NCI-H128 (cell line): ENCODE measurements around the gene MPP2.
"Not testable (repeated sequence)": the region's sequence is repeated elsewhere in the genome, so short reads cannot be mapped to it uniquely, and the experiment has no call there.

ENCODE experiments used
- DNase-seq: peaks from one replicate; lab custom pipeline; 2025; ENCODE audit not compliant: unreplicated experiment; lab: John Stamatoyannopoulos, UW

Gene MPP2

DNA sequence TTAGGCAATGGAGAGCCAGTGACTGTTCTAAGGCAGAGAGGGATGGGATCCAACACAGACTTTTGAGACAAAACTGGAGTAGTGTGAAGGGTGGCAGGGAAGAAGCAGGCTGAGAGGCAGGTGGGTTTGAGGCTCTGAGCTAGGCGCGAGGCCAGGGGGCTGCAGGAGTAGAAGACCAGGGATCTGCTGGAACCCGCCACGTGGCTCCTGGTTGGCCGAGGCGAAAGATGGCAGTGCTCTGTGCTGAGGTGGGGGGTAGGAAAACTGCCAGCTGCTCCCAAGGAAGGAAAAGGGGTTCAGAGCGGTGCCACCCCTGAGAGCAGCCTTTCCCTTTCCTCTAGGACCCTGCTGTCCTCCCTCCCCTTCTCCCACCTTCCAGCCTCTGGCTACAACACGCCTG is 54.8 kb downstream of the MPP2 start:
- no peak for DNase-seq

DNA sequence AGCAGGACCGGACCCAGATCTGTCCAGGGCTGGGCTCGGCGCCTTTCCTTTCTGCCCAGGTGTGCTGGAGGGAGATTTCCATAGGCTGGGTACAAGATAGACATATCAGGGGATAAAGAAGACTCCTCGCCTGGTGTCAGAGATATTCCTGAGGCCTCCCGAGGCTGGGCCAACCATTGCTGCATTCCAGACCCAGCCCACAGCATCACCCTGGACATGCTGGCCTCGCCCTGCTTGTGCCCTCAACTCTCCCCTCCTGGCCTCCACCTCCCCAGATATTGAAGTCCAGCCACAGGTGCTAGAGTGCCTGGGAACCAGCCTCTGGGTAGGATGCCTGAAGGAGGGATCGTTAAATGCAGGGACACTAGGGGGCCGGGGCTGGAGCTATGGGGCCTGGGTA is 58.2 kb downstream of the MPP2 start:
- no peak for DNase-seq

DNA sequence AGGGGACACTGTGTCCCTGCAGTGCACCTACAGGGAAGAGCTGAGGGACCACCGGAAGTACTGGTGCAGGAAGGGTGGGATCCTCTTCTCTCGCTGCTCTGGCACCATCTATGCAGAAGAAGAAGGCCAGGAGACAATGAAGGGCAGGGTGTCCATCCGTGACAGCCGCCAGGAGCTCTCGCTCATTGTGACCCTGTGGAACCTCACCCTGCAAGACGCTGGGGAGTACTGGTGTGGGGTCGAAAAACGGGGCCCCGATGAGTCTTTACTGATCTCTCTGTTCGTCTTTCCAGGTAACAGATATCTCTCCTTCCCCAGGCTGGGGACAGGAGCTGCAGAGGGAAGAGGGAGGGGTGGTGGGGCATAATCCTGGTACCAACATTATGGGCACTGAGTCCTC is 58.7 kb downstream of the MPP2 start:
- DNase-seq, result no peak

- no peak for DNase-seq
Observed at GRCh38 chr17:43846963-43847371, 60.4 kb downstream of the MPP2 start, which contains the start of gene CD300LG. Gene CD300LG, plus strand, starts transcription at chr17:43847176. Its CDS starts 41 bp downstream, at chr17:43847217.

DNA sequence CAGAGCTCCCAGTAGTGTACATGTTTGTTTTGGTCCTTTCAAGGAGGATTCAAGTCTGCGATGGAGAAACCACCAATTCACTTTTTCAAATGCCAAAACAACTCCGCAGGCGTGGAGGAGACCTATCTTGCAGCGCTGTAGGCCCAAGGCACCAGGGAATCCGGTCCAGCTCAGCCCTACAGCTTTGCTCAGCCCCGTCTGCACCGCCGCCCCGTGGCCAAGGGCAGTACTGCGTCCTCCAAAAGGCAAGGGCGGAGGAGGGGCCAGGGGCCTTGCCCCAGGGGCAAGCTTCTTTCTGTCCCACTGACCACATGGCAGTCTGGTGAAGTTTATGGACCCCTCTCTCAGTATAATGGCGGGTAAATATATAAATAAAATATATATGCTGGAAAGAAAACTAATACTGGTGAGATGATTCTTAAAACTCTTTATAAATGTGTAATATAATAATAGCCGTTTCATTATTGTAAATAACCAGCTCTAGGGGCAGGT is 61.1 kb downstream of the MPP2 start:
- DNase-seq, result no peak

- DNase-seq, result no peak
Observed at GRCh38 chr17:43845766-43846165, 61.6 kb downstream of the MPP2 start.

DNA sequence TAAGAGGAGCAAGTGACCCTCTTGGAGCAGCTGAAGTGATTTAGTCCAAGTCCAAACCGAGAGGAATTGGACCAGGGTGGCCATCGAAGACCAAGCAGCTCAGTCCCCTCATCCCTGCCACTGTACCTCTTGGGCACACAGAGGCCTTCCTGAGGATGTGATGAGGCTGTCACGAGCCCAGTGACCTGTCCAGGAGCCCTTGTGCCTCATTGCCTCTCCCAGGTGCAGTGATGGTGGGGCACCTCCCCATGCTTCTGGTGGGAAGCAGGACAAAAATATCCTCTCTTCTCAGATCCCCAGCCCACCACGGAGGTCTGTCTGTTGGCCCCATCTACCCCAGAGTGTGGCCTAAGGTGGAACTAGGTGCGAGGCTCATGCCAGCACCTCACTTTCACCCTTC is 63.1 kb downstream of the MPP2 start:
- DNase-seq, result no peak

- no peak for DNase-seq
Observed at GRCh38 chr17:43842975-43843325, 64.4 kb downstream of the MPP2 start.

- not testable (repeated sequence) for DNase-seq
Observed at GRCh38 chr17:43842091-43842974, 65.0 kb downstream of the MPP2 start.

- no peak for DNase-seq
Observed at GRCh38 chr17:43841282-43841681, 66.1 kb downstream of the MPP2 start.

DNA sequence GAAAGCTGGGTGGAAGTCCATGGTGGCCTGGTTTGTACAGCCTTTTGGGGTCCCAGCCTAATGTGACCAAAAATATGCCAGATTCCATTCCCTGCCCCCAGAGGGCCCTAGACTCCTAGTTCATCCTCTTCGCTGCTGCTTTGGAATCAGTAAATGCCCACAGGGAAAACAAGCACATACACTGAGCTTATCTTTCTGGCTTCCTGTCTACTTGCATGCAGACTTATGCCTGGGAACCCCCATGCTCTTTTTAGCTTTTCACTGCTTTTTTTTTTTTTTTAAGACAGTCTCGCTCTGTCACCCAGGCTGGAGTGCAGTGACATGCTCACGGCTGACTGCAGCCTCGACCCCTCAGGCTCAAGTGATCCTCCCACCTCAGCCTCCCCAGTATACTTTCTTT is 66.5 kb downstream of the MPP2 start:
- no peak for DNase-seq

DNA sequence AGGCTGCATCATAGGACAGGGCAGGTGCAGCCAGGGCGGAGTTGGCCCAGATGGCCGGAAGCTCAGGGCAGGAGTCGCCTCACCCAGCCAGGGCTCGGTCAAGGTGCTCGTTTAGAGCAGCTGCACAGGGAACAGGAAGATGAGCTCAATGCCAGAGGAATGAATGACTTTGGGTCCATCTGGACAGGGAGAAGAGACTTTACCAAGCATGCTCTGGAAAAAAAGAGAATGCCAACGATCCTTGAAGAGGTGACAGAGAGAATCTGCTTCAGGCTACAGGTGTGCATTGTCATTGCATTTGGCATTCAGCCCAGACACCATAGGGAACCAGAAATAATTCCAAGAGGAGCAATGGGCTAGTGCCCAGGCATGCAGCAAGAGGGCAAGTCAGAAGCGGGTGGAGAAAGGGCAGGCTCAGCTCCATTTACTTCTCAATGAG is 67.6 kb downstream of the MPP2 start:
- DNase-seq, result peak; percentile 76

GRCh38 chr17:43834106-43834505 is 73.2 kb downstream of the MPP2 start:
- DNase-seq, result no peak

DNA sequence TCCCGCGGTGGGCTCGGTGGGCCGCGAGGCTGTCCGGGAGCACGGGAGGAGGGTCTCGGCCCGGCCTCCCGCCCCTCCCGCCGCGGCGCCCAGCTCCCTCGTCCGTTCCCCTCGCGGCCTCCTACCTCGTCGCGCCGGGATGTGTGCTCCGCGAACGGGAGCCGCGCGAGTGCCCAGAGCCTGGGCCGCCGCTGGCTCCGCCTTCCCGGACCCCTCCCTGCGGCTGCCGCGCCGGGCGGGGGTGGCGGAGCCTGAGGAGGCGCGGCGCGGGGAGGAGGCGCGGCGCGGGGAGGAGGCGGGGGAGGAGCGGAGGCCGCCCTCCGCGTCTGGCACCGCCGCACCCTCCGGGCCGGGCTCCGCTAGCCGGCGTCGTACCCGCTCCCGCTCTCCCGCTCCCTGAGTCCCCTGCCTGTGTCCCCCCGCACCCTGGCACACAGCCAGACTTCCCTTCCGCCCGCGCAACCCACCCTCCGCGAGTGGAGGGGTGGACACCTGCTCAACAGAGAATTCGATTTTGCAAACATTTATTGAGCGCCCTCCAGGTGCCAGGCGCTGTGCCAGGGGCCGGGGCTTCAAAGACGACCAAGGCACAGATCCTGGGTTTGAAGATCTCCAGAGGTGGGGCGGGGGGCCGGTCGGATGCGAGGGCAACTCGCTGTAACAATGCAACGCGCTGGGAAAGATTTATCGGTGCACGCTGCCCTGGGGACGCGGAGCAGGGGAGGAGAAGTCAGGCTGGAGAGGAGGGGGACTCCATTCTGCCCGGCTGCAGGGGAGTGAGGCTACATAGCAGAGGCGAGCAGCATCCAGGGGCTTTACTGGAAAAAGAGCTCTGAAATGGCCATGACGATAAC is 74.1 kb downstream of the MPP2 start, which contains the start of gene MPP3:
TSS of gene MPP3 (minus strand) at position 171 of the 854 bp plus-strand sequence. CDS start 1,240 bp downstream, outside the sequence.
- DNase-seq, result no peak

DNA sequence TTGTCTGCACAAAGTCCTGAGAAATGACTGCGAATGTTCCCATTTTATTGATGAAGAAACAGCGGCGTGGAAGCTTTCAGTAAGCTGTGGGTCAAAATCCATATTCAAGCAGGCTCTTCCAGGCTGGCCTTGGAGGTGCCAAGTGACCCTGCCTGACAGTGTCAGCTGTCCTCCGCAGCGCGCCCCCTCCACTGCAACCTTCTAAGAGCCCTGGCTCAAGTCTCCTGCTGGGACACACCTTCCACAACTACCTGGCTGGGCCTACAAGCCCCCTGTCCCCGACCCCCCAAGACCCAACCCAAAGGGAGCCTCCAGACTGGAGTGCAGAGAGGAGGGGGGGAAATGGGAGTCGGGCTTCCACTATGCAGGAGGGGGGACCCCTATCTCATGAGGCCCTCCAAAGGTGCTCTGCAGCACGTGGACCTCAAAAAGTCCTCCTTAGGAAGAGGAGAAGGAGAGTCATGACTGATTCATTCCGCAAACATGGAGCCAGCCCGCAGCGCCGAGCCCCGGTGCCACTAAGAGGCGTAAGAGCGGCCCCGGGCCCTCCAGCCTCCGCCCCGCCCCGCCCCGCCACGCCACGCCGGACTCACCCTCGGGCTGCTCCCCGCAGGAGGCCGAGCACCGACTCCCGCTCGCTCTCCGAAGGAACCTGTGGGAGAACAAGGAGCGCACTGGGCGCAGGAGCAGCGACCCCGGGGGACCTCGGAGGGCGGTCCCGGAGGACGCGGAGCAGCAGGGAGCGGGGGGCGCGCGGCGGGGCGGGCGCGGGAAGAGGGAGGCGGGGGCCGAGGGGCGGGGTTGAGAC is 75.0 kb downstream of the MPP2 start:
- DNase-seq, result no peak

GRCh38 chr17:43831633-43832032 is 75.7 kb downstream of the MPP2 start:
- no peak for DNase-seq

- no peak for DNase-seq
Observed at GRCh38 chr17:43830510-43831140, 76.7 kb downstream of the MPP2 start.

GRCh38 chr17:43829738-43830137 is 77.6 kb downstream of the MPP2 start:
- DNase-seq, result no peak

DNA sequence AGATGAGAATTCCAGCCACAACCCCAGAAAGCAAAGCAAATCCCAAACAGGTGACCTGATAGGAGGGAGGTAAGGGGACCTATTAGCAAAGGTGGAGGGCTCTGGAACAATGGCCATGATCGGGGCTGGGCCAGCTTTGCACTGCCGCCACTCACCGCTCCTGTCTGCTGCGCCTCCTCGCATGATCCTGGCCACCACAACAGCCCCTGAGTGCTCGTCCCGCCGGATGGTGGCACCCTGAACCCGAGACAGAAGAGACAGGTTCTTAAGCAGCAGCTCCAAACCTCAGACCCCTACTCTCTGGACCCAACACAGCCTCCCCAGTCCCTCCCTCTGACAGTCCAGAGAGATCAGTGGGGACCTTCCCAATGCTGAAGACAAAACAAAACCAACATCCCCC is 79.7 kb downstream of the MPP2 start:
- no peak for DNase-seq

GRCh38 chr17:43826206-43826605 is 81.1 kb downstream of the MPP2 start:
- DNase-seq, result no peak
